Dedifferentiated amniotic fluid mesenchymal stem cell (primary cell): ENCODE data around the gene STXBP5L.
"Not testable (repeated sequence)": the region's sequence is repeated elsewhere in the genome, so short reads cannot be mapped to it uniquely, and the experiment has no call there.

ENCODE experiments used
- DNase-seq: peaks from one replicate; pipeline ENCODE4 v3.0.0-alpha.2; 2016; ENCODE audit errors: extremely low spot score

STXBP5L gene

DNA sequence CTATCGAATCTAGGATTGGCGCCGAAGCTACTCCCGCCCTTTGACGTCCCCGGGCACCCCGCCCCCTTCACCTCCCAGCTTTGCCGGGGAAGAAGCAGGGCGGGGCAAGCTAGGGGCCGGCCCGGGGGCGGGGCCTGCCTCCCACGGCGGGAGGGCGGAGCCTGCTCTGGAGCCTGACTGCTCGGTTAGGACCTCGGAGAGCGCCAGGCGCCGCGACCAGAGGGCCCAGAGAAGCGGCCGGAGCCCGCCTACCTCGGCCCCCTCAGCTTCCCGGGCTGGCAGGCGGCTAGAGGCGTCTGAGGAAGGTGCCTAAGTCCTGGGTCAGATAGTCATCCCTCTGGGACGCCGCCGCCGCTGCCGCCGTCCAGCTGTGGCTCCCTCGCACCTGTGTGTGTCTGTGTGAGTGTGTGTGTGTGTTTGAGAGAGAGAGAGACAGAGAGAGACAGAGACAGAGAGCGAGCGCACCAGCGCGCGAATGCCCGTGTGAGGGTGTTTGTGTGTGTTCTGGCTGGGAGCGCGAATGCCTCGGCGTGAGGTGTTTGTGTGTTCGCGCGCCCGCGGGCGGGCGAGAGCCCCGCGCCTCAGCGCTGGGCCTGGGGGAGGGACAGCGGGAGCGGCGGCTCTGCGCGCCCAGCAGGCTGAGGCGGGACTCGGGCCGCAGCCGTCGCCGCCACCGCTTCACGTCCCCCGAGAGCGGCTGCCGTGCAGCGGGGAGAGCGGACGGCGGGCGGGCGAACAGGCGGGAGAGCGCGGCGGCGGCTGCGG is at the start of gene STXBP5L:
Gene STXBP5L (plus strand): TSS at position 176 of the 765 bp plus-strand sequence. CDS start 1,374 bp downstream, outside the sequence.
- DNase-seq = no peak

DNA sequence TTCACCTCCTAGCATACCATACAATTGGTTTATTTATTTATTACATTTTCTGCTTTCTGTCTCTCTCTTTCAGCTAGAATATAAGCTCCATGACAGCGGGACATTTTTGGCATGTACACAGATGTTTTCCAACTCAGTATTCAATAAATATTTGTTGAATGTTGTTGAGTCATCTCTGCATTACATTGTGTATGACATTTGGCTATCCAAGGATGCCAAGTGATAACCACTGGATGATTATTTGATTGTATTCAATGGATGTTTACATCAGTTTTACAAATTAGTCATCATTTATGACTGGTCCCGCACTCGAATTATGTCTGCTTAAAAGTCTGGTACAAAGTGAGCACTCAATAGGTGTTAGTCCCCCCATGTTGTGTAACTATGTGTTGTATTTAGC is 49.5 kb upstream of the STXBP5L start:
- DNase-seq = no peak

DNA sequence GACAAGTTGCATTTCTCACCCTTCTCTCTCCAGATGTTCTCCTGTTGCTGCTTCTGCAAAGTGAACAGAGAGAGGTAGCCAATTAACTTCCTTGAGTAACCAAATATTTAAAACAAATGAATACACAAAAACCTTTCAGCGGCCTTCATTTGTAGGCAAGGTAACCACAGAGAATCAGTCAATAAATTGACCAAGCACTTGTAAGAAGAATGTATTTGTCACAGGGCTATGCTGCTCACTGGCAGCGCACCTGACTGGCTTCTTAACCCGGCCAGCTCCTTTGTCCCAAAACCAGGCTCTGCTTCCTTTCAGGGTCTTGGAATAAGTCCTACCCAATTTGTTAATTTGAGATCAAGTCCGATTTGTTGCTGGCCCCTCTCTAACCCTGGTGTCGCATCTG is 43.5 kb upstream of the STXBP5L start:
- no peak for DNase-seq

DNA sequence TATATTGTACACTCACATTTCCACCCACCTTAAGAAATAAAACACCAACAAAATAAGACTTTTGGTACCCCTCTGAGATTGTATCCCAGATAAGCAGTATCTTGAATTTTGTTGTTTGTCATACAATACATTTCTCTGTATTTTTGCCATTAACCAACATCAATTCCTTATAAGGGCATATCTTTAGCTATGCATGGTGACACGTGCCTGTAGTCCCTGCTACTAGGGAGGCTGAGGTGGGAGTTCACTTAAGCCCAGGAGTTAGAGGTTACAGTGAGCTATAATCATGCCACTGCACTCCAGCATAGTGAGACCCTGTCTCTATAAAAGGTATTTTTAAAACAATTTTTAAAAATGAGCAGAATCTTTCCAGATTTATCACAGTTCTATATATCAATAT is 32.5 kb upstream of the STXBP5L start:
- no peak for DNase-seq

DNA sequence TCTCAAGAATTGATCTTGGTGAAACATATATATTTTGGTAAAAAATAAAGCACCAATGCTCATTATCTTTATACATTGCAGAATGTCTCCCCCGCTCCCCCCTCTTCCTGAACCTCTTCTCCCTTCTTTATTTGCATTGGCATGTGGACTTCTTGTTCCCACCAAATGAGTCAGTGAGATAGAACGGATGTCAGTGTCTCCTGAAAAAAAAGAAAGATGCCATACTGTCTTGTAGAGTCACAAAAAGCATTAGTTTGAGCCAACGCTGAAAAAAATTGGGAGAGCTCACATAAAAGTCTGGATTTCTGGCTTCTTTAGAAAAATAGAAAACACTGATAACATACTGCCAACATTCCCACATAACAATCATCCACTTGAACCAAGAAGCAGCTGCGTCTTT is 32.0 kb upstream of the STXBP5L start:
- DNase-seq = no peak

DNA sequence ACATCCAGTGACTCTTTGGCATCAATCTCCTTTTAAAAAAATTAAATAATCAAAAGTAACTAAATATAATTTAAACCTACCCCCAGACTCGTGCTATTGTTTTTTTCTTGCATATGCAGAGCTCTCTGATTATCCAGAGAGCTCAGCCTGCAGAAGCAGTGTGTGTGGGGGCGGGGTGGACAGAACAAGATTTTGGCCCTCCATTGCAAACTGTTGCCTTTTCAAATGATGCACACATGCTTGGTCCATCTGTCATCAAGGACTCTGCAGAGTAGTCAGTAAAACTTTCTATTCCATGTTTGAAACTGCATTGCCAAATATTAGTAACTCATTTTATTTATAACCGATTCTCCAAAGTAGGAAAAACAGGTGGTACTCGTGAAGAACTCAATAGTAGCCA is 28.6 kb upstream of the STXBP5L start:
- no peak for DNase-seq

DNA sequence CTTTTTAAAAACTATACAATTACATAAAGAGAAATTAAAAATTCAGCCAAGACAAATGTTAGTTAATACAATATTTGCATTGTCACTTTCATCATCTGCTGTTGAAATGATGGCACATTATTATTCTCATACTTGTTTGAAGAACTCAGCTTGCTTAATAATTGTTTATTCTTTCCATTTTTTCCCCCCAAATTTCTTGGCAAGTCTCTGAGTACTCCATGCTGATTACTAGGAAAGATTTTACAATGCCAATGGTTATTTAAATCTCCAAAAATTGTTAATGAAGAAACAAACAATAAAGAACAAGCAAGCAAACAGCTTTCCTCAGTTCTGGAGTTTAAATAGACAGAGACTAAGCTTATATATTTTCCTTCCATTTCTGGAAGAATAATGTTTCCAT is 15.1 kb upstream of the STXBP5L start:
- no peak for DNase-seq

DNA sequence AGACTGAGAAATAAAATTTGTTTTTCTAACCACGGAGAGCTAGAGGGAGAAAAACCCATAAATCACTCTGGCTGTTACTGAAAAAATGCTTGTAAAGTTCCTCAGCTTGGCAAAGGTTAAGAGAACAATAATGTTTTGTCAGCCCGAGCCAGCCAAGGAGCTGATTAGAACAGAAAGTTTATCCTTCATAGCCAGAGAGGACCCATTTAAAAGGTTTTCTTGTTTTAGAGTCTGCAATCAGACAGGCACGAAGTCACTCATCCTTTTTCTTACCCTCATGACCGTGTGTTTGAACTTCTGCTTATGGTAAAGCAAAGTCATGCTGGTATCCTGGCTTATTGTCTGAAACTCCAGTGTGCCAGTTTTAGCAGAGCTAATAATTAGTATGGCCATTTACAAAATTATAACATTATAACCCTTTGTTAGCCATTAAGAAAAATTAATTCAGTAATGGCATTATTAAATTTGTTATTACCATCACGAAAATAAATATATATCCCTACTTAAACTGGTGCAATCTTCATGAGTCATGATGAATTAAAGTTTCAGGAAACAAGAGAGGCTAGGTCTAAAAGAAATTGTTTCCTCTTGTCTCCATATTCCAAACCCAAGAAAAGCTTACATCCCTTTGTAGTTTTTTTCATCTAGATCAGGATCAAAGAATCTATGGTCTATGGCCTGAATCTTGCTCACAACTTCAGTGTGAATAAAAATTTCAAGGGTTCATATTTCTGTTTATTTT is 13.5 kb upstream of the STXBP5L start:
- no peak for DNase-seq

DNA sequence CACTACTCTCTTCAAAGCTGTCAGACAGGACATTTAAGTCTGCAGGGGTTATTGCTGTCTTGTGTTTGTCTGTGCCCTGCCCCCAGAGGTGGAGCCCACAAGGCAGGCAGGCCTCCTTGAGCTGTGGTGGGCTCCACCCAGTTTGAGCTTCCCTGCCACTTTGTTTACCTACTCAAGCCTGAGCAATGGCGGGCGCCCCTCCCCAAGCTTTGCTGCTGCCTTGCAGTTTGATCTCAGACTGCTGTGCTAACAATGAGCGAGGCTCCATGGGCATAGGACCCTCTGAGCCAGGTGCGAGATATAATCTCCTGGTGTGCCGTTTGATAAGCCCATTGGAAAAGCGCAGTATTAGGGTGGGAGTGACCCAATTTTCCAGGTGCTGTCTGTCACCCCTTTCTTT is 6.3 kb upstream of the STXBP5L start:
- not testable (repeated sequence) for DNase-seq

DNA sequence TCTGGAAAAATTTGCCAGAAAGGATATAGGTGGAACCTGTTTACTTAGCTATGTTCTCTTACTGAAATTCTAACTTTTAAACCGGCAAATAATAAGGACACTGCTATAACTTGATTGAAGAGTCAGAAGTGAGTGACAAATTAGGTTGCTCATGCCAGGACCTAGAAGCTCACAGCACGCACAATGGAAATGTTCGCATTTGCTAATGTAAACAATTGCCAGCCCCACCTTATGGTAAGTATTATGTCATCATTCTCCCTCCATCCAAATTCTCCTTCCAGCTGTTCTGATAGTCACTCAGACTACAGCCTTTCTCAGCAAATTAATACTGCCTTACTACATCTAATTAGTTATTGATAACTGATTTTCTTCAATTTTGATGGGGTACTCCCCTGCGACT is 4.8 kb upstream of the STXBP5L start:
- no peak for DNase-seq

DNA sequence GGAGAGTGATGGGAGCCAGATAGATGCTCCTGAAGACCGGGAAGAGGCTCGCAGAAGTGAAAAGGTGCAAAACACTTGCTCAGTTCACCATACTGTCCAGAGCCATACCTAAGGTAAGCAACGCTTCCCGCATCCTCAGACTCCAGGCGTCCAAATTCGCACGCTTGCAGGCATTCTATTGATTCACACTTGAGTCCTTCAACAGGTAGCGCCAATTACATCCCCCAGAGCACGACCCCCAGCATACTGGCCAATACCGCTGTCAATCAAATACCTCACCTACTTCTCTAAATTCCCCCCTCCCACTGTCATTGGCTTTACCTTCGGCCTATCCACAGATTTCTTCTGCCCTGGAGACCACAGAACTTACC is 361 bp upstream of the STXBP5L start:
- no peak for DNase-seq

DNA sequence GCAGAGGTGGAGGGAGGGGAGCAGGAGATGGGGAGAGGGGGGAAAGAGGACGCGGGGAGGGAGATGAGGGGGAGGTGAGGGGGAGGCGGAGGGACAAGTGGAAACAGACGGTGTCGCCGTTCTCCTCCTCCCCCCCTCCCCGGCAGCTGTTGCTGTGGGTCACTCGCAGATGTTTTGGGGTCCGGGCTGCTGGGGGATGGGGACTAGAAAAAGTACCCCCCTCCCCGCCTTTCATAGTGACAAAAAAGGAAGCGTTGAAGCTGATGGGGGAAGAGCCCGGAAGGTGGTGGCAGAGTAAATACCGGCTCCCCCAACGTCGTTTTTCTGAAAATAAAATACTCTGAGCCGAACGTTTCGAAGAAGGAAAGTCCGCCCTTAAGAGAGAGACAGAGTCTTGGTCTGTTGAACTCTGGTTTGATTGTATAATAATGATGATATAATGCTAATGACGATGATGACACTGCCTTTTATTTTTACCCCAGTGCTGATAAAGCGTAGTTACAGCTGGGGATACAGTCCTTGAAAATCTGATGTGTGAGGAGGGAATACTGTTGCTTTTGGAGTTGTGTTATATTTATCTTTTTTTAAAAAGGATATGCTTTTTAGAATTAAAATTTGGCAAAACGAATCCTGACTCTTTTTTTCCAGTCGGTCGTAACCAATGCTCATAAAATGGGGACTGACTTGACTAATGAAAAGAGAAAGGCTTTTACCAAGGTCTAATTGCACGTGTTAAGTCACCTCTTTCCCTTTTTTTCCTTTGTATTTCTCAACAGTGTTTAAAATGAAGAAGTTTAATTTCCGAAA is 993 bp downstream of the STXBP5L start:
- DNase-seq = no peak

DNA sequence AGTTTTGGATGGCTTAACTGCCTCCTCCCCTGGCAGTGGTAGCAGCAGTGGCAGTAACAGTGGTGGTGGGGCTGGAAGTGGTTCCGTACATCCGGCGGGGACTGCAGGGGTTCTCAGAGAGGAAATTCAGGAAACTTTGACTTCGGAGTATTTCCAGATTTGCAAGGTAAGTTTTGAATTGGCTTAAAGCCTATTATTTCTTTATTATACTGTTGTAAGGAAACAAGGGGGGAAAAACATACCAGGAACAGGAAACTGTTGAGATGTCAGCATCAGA is 1.5 kb downstream of the STXBP5L start:
- no peak for DNase-seq

DNA sequence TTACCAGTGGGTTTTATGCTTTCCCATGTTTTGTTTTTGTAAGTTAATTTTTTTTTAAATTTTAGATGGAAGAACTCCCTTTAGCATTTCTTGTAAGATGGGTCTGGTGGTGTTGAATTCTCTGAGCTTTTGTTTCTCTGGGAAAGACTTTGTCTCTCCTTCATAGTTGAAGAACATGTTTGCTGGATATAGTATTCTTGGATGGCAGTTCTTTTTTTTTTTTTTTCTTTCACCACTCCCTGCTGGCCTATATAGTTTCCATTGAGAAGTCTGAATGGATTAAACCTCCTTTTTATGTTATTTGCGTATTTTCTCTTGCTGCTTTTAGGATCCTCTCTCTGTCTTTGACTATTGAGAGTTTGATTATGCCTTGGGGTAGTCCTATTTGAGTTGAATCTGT is 18.1 kb downstream of the STXBP5L start:
- DNase-seq = no peak

DNA sequence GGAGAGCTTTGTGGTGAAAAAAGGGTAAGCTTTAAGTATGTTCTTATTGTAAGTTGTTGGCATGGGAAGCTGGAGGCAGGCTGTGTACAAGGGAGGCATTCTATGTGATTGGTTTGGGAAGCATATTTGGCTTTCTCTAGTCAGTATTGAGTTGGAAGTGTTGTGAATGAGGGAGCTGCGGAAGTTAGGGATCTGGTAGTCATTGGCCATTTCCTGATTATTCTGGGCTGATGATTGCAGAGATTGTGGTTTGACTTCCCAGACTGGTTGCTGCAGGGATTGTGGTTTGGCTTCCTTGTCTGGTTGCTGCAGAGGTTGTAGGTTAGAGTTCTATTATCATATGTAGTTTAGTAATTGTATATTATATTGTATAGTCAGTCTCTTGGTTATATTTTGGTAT is 21.0 kb downstream of the STXBP5L start:
- no peak for DNase-seq

DNA sequence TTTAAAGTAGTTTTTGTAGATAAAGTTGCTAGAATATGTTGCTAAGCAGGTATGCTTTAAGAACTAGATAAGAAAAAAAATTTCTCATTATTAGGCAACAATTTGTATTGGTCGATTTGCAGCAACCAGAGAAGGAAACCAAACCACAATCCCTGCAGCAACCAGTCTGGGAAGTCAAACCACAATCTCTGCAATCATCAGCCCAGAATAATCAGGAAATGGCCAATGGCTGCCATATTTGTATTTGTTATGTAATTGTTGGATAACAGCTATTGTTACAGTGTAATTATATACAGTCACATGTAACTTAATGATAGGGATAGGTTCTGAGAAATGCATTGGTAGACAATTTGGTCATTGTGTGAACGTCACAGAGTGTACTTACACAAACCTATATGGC is 23.6 kb downstream of the STXBP5L start:
- no peak for DNase-seq

DNA sequence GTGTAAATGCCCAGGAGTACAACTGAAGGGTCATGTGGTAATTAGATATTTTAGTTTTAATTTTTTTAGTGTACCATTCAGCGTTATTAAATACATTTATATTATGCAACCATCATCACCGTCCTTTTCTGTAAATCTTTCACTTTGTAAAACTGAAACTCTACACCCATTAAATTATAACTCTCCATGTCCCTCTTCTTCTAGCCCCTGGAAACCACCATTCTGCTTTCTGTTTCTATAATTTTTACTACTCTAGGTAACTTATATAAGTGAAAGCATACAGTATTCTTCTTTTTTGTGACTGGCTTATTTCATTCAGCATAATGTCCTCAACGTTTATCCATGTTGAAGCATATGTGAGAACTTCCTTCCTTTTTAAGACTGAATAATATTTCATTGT is 48.1 kb downstream of the STXBP5L start:
- no peak for DNase-seq

DNA sequence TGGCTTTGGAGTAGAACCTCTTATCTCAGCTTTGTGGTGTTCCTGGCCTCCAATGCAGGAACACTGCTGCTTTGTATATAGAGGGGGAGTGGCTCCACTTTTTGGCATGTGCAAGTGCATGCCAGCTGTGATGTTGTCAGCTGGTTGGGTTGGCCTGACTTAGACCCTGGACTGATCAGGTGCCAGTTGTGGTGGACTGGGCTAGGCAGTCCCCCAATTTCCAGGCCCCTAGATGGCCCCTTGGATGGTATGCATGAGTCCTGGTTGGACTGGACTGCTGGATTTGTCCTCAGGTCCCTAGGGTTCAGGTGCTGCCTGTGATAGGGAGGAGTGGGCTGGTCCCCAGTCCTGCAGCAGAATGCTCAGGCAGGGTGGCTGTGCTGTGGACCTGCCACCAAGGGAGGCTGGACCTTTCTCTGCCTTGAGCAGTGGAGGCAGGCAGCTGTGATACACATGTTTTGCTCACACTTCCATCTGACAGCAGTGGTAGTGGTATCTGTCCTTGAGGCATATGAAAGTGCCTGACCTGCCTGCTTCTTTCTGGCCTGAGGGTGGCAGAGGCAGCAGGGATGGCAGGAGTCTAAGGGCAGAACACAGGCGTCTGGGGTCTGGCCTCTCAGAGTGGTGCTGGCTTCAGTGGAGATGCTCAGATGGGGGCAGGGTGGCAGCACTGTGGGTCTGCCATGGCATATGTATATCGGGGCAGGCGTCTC is 74.8 kb downstream of the STXBP5L start:
- no peak for DNase-seq

DNA sequence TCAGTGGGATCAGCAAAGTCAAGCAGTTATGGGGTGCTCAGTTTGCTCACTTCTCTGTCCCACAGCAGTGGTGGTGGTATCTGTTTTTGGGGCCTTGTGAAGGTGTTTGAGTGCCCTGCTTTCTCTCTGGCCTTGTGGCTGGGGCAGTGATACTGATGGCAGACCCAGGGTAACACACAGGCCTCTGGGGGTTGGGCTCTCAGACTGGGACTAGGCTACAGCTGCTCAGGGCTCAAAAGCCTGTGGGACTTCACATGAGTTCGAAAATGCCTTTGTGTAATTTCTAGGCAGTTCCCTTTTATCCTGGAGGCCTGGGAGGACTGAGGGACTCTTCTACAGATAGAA is 75.3 kb downstream of the STXBP5L start:
- DNase-seq = no peak

DNA sequence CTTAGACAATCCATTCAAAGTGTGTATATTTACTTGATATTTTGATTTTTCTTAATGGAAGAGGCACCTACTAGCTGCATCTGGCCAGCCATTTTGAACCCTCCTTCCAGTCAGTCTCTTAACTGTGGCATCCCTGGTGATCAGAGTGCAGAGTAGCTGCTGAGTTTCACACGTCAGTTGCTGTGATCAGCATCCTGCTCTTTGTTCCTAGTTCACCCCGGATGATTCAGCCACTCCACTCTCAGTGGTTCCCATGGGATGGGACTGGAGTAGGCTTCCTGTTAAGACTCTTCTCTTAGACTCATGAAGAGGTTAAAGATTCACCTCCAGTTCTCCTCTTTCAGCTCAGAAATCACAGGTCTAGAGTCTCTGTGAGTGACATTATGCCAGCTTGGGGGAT is 75.8 kb downstream of the STXBP5L start:
- DNase-seq = no peak

DNA sequence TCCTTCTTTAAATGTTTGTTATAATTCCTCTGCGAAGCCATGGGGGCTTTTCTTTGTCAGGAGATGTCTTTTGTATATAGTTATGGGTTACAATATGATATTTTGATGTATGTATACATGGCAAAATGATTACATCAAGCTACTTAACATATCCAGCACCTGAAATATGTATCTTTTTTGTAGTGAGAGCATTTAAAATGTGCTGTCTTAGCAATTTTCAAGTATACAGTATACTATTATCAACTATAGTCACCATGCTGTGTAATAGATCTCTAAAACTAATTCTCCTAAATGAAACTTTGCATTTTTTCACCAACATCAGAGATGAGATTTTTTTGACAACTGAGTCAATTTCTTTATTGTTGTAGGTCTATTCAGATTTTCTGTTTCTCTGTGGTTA is 77.2 kb downstream of the STXBP5L start:
- no peak for DNase-seq

DNA sequence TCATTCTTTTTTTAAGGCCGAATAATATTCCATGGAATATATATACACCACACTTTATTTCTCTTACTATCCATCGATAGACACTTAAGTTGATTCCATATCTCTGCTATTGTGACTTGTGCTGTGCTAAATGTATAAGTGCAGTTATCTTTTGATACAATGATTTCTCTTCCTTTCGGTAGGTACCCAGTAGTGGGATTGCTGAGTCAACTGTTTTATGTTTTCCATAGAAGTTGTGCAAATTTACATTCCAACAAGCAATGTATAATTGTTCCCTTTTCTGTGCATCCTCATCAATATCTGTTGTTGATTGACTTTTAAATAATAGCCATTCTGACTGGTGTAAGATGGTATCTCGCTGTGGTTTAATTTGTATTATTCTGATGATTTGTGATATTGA is 81.0 kb downstream of the STXBP5L start:
- no peak for DNase-seq
